Breast epithelium (tissue), 3 donors: ENCODE results near the gene ARFGAP1.

Source experiments
- POLR2A ChIP-seq: fragments of 450-650 bp; IDR thresholded peaks from one replicate; pipeline ENCODE4 v1.6.1; 2016; ENCODE audit warnings: antibody characterized with exemption, mild to moderate bottlenecking, moderate library complexity
- TF ChIP-seq, protein P1 (sequence below), 3 donors: fragments of 450-650 bp; IDR thresholded peaks; one replicate each; pipeline ENCODE4 v1.5.1; 2016 to 2017; ENCODE audit warnings: antibody characterized with exemption in 3 of 3, mild to moderate bottlenecking in 3 of 3, moderate library complexity in 3 of 3

DNA sequence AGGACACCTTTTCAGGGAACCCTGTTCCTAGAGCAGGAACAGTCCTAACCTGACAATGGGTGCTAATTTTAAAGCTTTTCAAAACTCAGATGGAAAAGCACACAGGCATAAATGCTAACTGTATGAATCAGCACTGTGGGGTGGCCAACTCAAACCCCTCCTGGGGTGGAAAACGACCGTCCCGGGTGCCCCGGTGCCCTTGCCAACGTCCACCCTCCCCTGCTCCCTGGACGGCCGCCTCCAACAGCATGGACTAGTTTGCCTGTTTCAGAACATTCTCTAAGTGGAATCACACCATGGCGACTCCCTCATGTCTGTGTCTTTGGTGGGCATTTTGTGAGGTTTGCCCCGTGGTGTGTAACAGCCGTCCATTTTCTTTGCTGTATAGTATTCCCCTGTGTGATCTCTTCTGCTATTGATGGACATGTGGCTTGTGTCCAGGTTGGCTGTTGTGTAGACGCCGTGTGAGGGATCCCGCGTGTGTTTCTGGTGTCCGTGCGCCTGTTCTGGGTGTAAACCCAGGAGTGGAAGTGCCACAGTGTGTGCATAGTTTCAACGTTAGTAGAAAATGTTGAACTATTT lies 26.2 kb downstream of the ARFGAP1 start:
- no peak for TF ChIP-seq POLR2A
- TF ChIP-seq, protein P1, sequence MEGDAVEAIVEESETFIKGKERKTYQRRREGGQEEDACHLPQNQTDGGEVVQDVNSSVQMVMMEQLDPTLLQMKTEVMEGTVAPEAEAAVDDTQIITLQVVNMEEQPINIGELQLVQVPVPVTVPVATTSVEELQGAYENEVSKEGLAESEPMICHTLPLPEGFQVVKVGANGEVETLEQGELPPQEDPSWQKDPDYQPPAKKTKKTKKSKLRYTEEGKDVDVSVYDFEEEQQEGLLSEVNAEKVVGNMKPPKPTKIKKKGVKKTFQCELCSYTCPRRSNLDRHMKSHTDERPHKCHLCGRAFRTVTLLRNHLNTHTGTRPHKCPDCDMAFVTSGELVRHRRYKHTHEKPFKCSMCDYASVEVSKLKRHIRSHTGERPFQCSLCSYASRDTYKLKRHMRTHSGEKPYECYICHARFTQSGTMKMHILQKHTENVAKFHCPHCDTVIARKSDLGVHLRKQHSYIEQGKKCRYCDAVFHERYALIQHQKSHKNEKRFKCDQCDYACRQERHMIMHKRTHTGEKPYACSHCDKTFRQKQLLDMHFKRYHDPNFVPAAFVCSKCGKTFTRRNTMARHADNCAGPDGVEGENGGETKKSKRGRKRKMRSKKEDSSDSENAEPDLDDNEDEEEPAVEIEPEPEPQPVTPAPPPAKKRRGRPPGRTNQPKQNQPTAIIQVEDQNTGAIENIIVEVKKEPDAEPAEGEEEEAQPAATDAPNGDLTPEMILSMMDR (IDR thresholded peaks at IDR 0.05) = no peak
